HCT116 (cell line): Measurements from ENCODE around the gene SPIRE1.

Experiments
- CEBPB ChIP-seq: IDR thresholded peaks from 2 replicates; pipeline ENCODE4 v1.6.1; 2012; ENCODE audit warnings: low read depth
- FOSL1 ChIP-seq: IDR thresholded peaks from 2 replicates; pipeline ENCODE4 v1.6.1; 2012; ENCODE audit warnings: low read depth
- JUND ChIP-seq: IDR thresholded peaks from 2 replicates; pipeline ENCODE4 v1.6.1; 2012
- POLR2A ChIP-seq: IDR thresholded peaks from 2 replicates; pipeline ENCODE4 v1.7.0; 2011; ENCODE audit warnings: borderline replicate concordance; ENCODE audit not compliant: insufficient read depth, insufficient read length; ENCODE audit errors: extremely low read depth
- TF ChIP-seq, protein P1 (sequence below), 3 experiments: fragments of 200-600 bp in 1 of 3; sonication (generic) in 1 of 3; IDR thresholded peaks in 2 of 3; conservative IDR thresholded peaks in 1 of 3; 2 replicates each; pipeline ENCODE4 v1.5.1; 2012 to 2017; ENCODE audit warnings: low read depth in 2 of 3, low read length in 2 of 3, antibody characterized with exemption in 1 of 3, borderline replicate concordance in 1 of 3, control low read depth in 1 of 3, mild to moderate bottlenecking in 1 of 3, mixed read lengths in 1 of 3, mixed run types in 1 of 3, moderate library complexity in 1 of 3; ENCODE audit not compliant: insufficient read depth in 1 of 3

GRCh38 chr18:12637393-12637792 lies 20.5 kb downstream of the SPIRE1 start:
- TF ChIP-seq, protein P1, sequence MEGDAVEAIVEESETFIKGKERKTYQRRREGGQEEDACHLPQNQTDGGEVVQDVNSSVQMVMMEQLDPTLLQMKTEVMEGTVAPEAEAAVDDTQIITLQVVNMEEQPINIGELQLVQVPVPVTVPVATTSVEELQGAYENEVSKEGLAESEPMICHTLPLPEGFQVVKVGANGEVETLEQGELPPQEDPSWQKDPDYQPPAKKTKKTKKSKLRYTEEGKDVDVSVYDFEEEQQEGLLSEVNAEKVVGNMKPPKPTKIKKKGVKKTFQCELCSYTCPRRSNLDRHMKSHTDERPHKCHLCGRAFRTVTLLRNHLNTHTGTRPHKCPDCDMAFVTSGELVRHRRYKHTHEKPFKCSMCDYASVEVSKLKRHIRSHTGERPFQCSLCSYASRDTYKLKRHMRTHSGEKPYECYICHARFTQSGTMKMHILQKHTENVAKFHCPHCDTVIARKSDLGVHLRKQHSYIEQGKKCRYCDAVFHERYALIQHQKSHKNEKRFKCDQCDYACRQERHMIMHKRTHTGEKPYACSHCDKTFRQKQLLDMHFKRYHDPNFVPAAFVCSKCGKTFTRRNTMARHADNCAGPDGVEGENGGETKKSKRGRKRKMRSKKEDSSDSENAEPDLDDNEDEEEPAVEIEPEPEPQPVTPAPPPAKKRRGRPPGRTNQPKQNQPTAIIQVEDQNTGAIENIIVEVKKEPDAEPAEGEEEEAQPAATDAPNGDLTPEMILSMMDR (IDR thresholded peaks at IDR 0.05 in 2 of 3, conservative IDR thresholded peaks at IDR 0.05 in 1 of 3; ENCODE audit: borderline replicate concordance in 1 of 3, insufficient read depth in 1 of 3, low read depth in 2 of 3, low read length in 2 of 3), result no peak
- TF ChIP-seq POLR2A (no peak), CEBPB (no peak), FOSL1 (no peak), JUND (no peak)
